A673 (cell line): ENCODE data around the gene ID4. TPM values are rescaled to one million over a fixed set of nuclear protein-coding genes. Genes with fewer than 3 reads are reported as not detected.

ENCODE experiments used
- BruUV-seq: library from RNA; stranded (reverse); fragments of 400-500 nt; replicated peaks from 2 replicates; lab custom pipeline; 2021; lab: Mats Ljungman, UMichigan
- CTCF ChIA-PET: fragments of 300-600 bp; sonication (Branson Sonifier 250); formaldehyde crosslinking; loops from one replicate; lab custom pipeline; 2022; ENCODE audit warnings: antibody characterized with exemption; lab: Charles Lee
- POLR2A ChIA-PET: fragments of 300-600 bp; sonication (Branson Sonifier 250); formaldehyde crosslinking; loops from one replicate; lab custom pipeline; 2022; ENCODE audit warnings: antibody characterized with exemption; ENCODE audit not compliant: low non-redundant PET; lab: Charles Lee
- DNase-seq: peaks from one replicate; pipeline ENCODE4 v3.0.0-alpha.2; 2015; ENCODE audit warnings: low spot score
- H3K27ac ChIP-seq: fragments of 200-600 bp; sonication (generic); 2 replicates; pipeline ENCODE4 v1.5.1; 2016; ENCODE audit warnings: mixed run types, low read depth, mild to moderate bottlenecking, mixed read lengths, antibody characterized with exemption, low read length; ENCODE audit not compliant: poor library complexity, severe bottlenecking
- H3K27me3 ChIP-seq: fragments of 200-600 bp; sonication (generic); replicated peaks from 2 replicates; pipeline ENCODE4 v1.6.1; 2017; ENCODE audit warnings: mixed run types, low read depth, mild to moderate bottlenecking, mixed read lengths, antibody characterized with exemption, low read length; ENCODE audit not compliant: insufficient read depth, poor library complexity
- H3K36me3 ChIP-seq: fragments of 200-600 bp; sonication (generic); 2 replicates; pipeline ENCODE4 v1.6.1; 2016; ENCODE audit warnings: mixed run types, mild to moderate bottlenecking, mixed read lengths, antibody characterized with exemption, low read length; ENCODE audit not compliant: insufficient read depth, poor library complexity, severe bottlenecking
- H3K4me1 ChIP-seq: fragments of 200-600 bp; sonication (generic); 2 replicates; pipeline ENCODE4 v1.6.1; 2017; ENCODE audit warnings: mixed run types, mild to moderate bottlenecking, mixed read lengths, antibody characterized with exemption, low read length; ENCODE audit not compliant: insufficient read depth, poor library complexity, severe bottlenecking
- H3K4me3 ChIP-seq: fragments of 200-600 bp; sonication (generic); 2 replicates; pipeline ENCODE4 v1.5.1; 2016; ENCODE audit warnings: low read depth, mixed run types, mild to moderate bottlenecking, mixed read lengths, low read length; ENCODE audit not compliant: poor library complexity, severe bottlenecking
- H3K9me3 ChIP-seq: fragments of 200-600 bp; sonication (generic); 2 replicates; pipeline ENCODE4 v1.6.1; 2016; ENCODE audit warnings: mixed run types, low read depth, mild to moderate bottlenecking, mixed read lengths, antibody characterized with exemption, low read length; ENCODE audit not compliant: poor library complexity, severe bottlenecking
- CTCF ChIP-seq: fragments of 300-800, 200-600 bp; sonication (generic); conservative IDR thresholded peaks from 2 replicates; pipeline ENCODE4 v1.5.1; 2017; ENCODE audit warnings: low read depth, mild to moderate bottlenecking, antibody characterized with exemption, low read length, moderate library complexity, mixed read lengths
- EZH2 ChIP-seq: fragments of 200-600 bp; sonication (generic); IDR thresholded peaks from 2 replicates; pipeline ENCODE4 v1.6.1; 2017; ENCODE audit warnings: borderline replicate concordance, low read depth, mild to moderate bottlenecking, mixed read lengths, antibody characterized with exemption, low read length; ENCODE audit not compliant: poor library complexity, severe bottlenecking
- intact Hi-C: fragments of 100-400 bp; cut with micrococcal nuclease; formaldehyde crosslinking; loops from one replicate; pipeline ENCODE4 v1.10.0; 2022; ENCODE audit not compliant: unreplicated experiment
- total RNA-seq: library from RNA; stranded (reverse); gene quantifications from 2 replicates; pipeline ENCODE4 v1.2.3, GENCODE V29; 2021

ID4 gene
- total RNA-seq, 1 experiment from 2014 or later = 29.3 TPM

GRCh38 chr6:19835605-19836004 lies 1.6 kb upstream of the ID4 start:
- peaks cover 13% of the 10 kb centered on the region for H3K36me3 ChIP-seq
- intact Hi-C loops = loop anchor here (2.0 kb wide), 1 partner anchor 31 kb away; no protein-coding TSS in a partner anchor
- BruUV-seq = no TSS peak
- ChIA-PET CTCF (no interaction called here), POLR2A (no interaction called here)
- H3K27me3 ChIP-seq = no peaks in the 10 kb centered on the region
- H3K27ac ChIP-seq = no peak overlapping the region
- DNase-seq = no peak
- no peak for TF ChIP-seq EZH2
- no peak for TF ChIP-seq CTCF
- H3K4me1 ChIP-seq = peaks cover 14% of the 10 kb centered on the region
- no peak overlapping the region for H3K4me3 ChIP-seq
- H3K9me3 ChIP-seq = no peaks in the 10 kb centered on the region

DNA sequence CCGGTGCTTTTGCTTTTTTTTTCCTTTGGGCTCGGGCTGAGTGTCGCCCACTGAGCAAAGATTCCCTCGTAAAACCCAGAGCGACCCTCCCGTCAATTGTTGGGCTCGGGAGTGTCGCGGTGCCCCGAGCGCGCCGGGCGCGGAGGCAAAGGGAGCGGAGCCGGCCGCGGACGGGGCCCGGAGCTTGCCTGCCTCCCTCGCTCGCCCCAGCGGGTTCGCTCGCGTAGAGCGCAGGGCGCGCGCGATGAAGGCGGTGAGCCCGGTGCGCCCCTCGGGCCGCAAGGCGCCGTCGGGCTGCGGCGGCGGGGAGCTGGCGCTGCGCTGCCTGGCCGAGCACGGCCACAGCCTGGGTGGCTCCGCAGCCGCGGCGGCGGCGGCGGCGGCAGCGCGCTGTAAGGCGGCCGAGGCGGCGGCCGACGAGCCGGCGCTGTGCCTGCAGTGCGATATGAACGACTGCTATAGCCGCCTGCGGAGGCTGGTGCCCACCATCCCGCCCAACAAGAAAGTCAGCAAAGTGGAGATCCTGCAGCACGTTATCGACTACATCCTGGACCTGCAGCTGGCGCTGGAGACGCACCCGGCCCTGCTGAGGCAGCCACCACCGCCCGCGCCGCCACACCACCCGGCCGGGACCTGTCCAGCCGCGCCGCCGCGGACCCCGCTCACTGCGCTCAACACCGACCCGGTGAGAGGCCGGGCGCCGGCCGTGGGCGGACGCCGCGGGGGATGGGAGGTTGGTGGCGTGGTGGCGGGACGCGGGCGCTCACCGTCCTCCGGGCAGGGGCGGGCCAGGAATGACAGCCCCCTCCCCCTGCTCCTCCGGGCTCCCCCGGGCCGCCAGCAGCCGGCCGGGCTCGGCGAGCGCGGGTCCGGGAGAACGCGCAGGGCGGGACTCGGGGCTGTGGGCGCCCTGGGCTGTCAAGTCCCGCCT lies 606 bp downstream of the ID4 start:
- Histone ChIP-seq H3K4me1 (peaks cover 34% of the 10 kb centered on the region), H3K27ac (peak overlapping the region; percentile 88), H3K27me3 (no peaks in the 10 kb centered on the region), H3K9me3 (no peaks in the 10 kb centered on the region), H3K4me3 (peak overlapping the region; percentile 84), H3K36me3 (peaks cover 18% of the 10 kb centered on the region)
- peak; percentile 68 for DNase-seq
- intact Hi-C loops = loop anchor here (2.0 kb wide), 1 partner anchor 33 kb away; no protein-coding TSS in a partner anchor
- ChIA-PET CTCF (no interaction called here), POLR2A (interaction anchor here (0.6 to 0.8 kb wide), 7 partner anchors 20 to 813 kb away, joined by 3 to 9 read pairs (median 3); no protein-coding TSS in a partner anchor)
- no TSS peak for BruUV-seq
- no peak for TF ChIP-seq CTCF
- TF ChIP-seq EZH2 = no peak

- CTCF ChIA-PET = no interaction called here
- Histone ChIP-seq H3K9me3 (no peaks in the 10 kb centered on the region), H3K36me3 (peaks cover 18% of the 10 kb centered on the region), H3K27me3 (no peaks in the 10 kb centered on the region), H3K4me1 (peaks cover 35% of the 10 kb centered on the region), H3K4me3 (peak overlapping the region; percentile 84), H3K27ac (peak overlapping the region; percentile 88)
- DNase-seq = no peak
- POLR2A ChIA-PET = no interaction called here
- intact Hi-C loops = no loop called here
- BruUV-seq = no TSS peak
- no peak for TF ChIP-seq EZH2
- no peak for TF ChIP-seq CTCF
Measured at GRCh38 chr6:19838442-19839236, 1.5 kb downstream of the ID4 start.
